ENCODE measurements around the gene ZNF579. TPM values are rescaled to one million over a fixed set of nuclear protein-coding genes. Genes with fewer than 3 reads are reported as not detected.

Gene ZNF579
- total RNA-seq, 1 experiment from 2014 or later: 19.9 TPM

GRCh38 chr19:55544776-55545439 lies 35.7 kb downstream of the ZNF579 start:
- Histone ChIP-seq H2AK5ac (ENCODE audit: insufficient read length, low read length) (no peak overlapping the region), H3K18ac (ENCODE audit: insufficient read length, low read depth, low read length) (no peak overlapping the region), H3K14ac (ENCODE audit: insufficient read depth, low read length) (no peak overlapping the region), H3K4me2 (ENCODE audit: insufficient read depth, insufficient read length, low read length) (no peak overlapping the region), H4K5ac (ENCODE audit: insufficient read length, low read depth, low read length) (no peak overlapping the region), H3K79me1 (ENCODE audit: insufficient read depth, low read depth, low read length, poor library complexity, severe bottlenecking) (no peaks in the 10 kb centered on the region), H2AFZ (ENCODE audit: low read length) (no peak overlapping the region), H3K23me2 (ENCODE audit: insufficient read length, low read depth, low read length, poor library complexity, severe bottlenecking) (peaks cover 4% of the 10 kb centered on the region), H2BK15ac (ENCODE audit: low read depth, low read length) (no peak overlapping the region), H2BK120ac (ENCODE audit: low read depth, low read length, poor library complexity, severe bottlenecking) (no peak overlapping the region), H3K79me2 (ENCODE audit: insufficient read depth, low read length) (no peaks in the 10 kb centered on the region), H3T11ph (ENCODE audit: low read length) (no peak overlapping the region), H4K91ac (ENCODE audit: insufficient read length, low read depth, low read length) (no peak overlapping the region), H3K23ac (ENCODE audit: insufficient read length, low read depth, low read length) (no peak overlapping the region), H4K8ac (replicated peaks; ENCODE audit: insufficient read length, low read depth, low read length) (no peak overlapping the region), H2BK20ac (ENCODE audit: low read depth, low read length, poor library complexity, severe bottlenecking) (no peak overlapping the region), H3K4me1 (ENCODE audit: insufficient read depth, low read length) (no peaks in the 10 kb centered on the region), H3K9ac (ENCODE audit: extremely low read depth, insufficient read length, low read length) (no peak overlapping the region), H4K20me1 (ENCODE audit: control insufficient read depth, insufficient read depth, insufficient read length) (peaks cover under 1% of the 10 kb centered on the region), H3K27me3 (ENCODE audit: insufficient read depth, low read length) (no peaks in the 10 kb centered on the region), H2BK5ac (ENCODE audit: insufficient read length, low read length) (no peak overlapping the region), H3K9me3 (ENCODE audit: control insufficient read depth, low read depth, low read length) (no peaks in the 10 kb centered on the region), H3K56ac (ENCODE audit: insufficient read length, low read depth, low read length) (no peak overlapping the region), H3K4ac (ENCODE audit: low read depth, low read length) (no peak overlapping the region), H2BK12ac (ENCODE audit: insufficient read length, low read depth, low read length) (no peak overlapping the region), H3K27ac (ENCODE audit: insufficient read length, low read depth, low read length) (no peak overlapping the region)
- WGBS (ENCODE audit: extremely low coverage, insufficient read length, low lambda C conversion rate): no CpG with 5 or more reads among the region's 23 CpGs
- peaks cover 16 to 44% of the 10 kb centered on the region in 2 experiments for H3K4me1 Mint-ChIP-seq
- H3K36me3 Mint-ChIP-seq (ENCODE audit: insufficient read depth in 1 of 3, low read depth in 3 of 3): peaks cover 0 to under 1% (median 0%) of the 10 kb centered on the region in 3 experiments; a peak in 1 of 7 replicates
- peaks cover 17% of the 10 kb centered on the region for H3K27me3 Mint-ChIP-seq (ENCODE audit: low read depth)
- DNase-seq: no peak
- no peak overlapping the region for H3K4me3 Mint-ChIP-seq
- no peak overlapping the region; a peak in 1 of 7 replicates for H3K27ac Mint-ChIP-seq
- TF ChIP-seq CTCF (conservative IDR thresholded peaks at IDR 0.05): no peak
- peaks cover 4 to 14% of the 10 kb centered on the region in 2 experiments; a peak in 4 of 5 replicates for H3K9me3 Mint-ChIP-seq

Measured in H9 (cell line).